ENCODE results near the gene TRIM27.
A peak's percentile ranks its signal among the peaks of the same experiment; 100 is the strongest.
"Not testable (repeated sequence)": the region's sequence is repeated elsewhere in the genome, so short reads cannot be mapped to it uniquely, and the experiment has no call there.

Gene TRIM27, protein sequence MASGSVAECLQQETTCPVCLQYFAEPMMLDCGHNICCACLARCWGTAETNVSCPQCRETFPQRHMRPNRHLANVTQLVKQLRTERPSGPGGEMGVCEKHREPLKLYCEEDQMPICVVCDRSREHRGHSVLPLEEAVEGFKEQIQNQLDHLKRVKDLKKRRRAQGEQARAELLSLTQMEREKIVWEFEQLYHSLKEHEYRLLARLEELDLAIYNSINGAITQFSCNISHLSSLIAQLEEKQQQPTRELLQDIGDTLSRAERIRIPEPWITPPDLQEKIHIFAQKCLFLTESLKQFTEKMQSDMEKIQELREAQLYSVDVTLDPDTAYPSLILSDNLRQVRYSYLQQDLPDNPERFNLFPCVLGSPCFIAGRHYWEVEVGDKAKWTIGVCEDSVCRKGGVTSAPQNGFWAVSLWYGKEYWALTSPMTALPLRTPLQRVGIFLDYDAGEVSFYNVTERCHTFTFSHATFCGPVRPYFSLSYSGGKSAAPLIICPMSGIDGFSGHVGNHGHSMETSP

DNA sequence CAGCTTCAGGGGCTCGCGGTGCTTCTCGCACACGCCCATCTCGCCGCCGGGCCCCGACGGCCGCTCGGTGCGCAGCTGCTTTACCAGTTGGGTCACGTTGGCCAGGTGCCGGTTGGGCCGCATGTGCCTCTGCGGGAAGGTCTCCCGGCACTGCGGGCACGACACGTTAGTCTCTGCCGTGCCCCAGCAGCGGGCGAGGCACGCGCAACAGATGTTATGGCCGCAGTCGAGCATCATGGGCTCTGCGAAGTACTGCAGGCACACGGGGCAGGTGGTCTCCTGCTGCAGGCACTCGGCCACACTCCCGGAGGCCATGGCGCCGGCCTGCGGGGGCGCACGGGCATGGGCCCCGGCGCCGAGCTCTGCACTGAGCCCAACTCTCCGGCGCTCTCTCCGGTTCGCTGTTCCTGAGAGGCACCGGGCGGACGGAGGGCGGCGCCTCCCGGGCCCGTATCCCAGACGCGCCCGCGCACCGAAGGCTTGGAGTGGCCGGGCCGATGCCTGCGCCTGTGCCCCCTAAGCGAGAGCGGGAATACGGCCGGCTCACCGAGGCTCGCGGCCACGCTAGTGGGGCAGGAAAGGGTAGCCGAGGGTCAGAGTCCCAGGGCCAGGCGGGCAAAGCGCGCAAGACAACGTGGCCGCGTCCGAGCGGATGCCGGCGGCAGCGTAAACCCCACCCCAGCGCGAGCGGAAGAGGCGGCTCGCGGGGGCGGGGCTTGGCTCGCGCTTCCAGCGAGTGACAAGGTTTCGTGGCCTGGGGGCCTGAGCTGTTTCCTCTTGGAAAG is at the start of gene TRIM27:
TRIM27 (minus strand) TSS at position 668 of the 785 bp plus-strand sequence; CDS start at position 315, 353 bp downstream.
- DNase-seq: peak; percentile 74 to 96 (median 90)
- intact Hi-C loops (cut with DNase I): no loop called here

DNA sequence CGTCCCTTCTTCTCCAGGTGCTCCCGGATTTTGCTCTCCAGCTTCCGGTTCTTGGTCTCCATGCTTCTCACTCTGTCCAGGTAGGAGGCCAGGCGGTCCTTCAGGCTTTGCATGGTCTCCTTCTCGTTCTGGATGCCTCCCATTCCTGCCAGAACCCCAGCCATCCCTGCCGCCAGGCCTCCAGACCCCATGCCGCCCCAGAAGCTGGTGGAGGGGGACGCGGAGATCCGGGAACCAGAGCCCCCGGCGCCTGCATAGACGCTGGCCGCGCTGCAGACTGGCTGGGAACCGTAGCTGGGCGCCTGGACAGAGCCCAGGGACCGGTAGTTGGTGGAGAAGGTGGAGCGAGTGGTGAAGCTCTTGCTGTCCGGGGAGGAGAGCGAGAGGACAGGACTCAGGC is 46.3 kb upstream of the TRIM27 start:
- DNase-seq; intact Hi-C loops (cut with DNase I): not testable (repeated sequence)

DNA sequence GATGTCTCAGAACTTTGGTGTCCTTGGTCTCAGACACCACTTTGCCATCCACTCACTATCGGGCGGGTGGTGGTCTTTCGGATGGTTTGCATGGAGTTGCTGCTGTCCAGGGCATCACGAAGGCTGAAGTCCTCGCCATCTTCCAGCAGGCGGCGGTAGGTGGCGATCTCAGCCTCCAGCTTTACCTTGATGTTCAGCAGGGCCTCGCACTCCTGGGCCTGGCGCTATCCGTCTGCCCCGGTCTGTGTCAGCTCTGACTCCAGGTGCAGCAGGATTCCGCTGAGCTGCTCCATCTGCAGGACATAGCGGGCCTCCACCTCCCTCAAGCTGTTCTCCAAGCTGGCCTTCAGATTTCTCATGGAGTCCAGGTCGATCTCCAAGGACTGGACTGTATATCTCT is 45.3 kb upstream of the TRIM27 start:
- intact Hi-C loops (cut with DNase I): no loop called here
- no peak for DNase-seq

DNA sequence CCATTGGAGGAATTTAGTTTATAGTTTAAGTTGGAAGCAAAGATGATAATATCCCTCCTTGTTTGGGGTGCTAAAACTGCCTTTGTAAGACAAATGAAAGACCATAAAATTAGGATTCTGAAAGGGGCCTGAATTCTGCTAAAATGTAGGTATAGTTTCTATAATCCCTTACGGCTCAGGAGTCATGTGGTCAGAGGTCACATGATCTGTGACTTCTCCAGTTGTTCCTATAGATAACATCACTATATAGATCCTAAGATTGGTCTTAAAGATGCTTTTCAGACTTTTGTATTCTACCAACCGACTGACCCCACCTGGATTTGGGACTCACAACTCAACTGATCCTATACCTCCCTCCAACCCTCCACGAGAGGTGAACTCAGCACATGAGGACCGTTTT is 44.7 kb upstream of the TRIM27 start:
- intact Hi-C loops (cut with DNase I): no loop called here
- DNase-seq: no peak

DNA sequence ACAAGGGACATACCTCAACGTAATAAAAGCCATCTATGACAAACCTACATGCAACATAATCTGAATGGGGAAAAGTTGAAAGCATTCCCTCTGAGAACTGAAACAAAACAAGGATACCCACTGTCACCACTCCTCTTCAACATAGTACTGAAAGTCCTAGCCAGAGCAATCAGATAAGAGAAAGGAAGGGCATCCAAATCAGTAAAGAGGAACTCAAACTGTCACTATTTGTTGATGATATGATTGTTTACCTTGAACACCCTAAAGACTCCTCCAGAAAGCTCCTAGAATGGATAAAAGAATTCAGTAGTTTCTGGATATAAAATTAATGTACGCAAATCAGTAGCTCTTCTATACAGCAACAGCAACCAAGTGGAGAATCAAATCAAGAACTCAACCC is 41.9 kb upstream of the TRIM27 start:
- intact Hi-C loops (cut with DNase I): no loop called here
- no peak for DNase-seq

DNA sequence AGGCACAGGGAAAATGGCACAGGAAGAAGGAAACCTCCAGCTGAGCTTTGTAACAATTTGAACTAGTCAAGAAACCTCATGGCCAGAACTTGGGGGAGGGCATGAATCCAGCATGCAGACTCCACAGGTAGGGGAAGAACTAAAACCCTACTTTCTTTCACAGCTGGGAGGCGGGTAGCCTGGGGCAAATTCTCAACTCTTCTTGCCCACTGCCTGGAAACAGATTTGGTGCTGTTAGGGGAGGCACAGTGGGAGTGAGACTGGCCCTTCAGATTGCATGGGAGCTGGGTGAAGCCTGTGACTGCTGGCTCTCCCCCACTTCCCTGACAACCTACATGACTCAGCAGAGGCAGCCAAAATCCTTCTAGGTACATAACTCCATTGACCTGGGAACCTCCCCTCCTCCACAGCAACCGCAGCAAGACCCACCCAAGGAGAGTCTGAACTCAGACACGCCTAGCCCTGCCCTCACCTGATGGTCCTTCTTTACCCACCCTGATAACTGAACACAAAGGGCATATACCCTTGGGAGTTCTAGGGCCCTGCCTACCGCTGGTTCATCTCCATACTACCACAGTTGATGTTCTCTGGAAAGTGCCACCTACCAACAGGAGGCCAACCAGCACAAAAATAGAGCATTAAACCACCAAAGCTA is 37.2 kb upstream of the TRIM27 start:
- intact Hi-C loops (cut with DNase I): no loop called here
- no peak for DNase-seq

DNA sequence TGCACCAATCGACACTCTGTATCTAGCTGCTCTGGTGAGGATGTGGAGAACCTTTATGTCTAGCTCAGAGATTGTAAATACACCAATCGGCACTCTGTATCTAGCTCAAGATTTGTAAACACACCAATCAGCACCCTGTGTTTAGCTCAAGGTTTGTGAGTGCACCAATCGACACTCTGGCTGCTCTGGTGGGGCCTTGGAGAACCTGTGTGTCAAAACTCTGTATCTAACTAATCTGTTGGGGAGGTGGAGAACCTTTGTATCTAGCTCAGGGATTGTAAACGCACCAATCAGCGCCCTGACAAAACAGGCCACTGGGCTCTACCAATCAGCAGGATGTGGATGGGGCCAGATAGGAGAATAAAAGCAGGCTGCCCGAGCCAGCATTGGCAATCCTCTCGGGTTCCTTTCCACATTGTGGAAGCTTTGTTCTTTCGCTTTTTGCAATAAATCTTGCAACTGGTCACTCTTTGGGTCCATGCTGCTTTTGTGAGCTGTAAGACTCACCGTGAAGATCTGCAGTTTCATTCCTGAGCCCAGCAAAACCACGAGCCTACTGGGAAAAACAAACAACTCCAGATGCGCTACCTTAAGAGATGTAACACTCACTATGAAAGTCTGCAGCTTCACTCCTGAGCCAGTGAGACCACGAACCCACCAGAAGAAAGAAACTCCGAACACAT is 34.9 kb upstream of the TRIM27 start:
- DNase-seq: not testable (repeated sequence)

DNA sequence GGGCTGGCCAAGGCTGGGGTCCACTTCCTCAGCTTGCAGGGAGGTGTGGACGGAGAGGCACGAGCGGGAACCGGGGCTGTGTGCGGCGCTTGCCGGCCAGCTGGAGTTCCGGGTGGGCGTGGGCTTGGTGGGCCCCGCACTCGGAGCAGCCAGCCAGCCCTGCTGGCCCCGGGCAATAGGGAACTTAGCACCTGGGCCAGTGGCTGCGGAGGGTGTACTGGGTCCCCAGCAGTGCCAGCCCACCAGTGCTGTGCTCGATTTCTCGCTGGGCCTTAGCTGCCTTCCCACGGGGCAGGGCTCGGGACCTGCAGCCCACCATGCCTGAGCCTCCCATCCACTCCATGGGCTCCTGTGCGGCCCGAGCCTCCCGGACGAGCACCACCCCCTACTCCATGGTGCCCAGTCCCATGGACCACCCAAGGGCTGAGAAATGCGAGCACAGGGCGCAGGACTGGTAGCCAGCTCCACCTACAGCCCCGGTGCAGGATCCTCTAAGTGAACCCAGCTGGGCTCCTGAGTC is 34.1 kb upstream of the TRIM27 start:
- DNase-seq; intact Hi-C loops (cut with DNase I): not testable (repeated sequence)

More for the DNA sequence above, 34.9 kb upstream of the TRIM27 start:
- intact Hi-C loops (cut with DNase I): not testable (repeated sequence)

DNA sequence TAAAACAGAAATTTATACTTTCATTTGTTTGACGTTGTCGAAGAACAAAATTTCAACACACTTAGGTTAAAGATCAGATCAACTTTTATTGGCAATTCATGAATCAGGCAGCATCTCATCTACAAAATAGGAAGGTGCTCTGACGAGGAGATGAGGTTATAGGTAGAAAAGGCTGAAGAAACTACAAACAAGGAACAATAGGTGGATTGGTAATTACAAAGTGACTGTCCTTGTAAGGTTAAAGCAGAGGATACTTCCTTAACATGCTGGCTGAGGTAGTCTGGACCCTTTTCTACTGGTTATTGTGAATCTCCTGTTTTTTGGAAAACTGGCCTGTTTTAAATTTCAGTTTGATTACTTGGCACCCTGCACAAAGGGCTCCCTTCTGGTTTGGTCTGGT is 32.5 kb upstream of the TRIM27 start:
- intact Hi-C loops (cut with DNase I): no loop called here
- no peak for DNase-seq

DNA sequence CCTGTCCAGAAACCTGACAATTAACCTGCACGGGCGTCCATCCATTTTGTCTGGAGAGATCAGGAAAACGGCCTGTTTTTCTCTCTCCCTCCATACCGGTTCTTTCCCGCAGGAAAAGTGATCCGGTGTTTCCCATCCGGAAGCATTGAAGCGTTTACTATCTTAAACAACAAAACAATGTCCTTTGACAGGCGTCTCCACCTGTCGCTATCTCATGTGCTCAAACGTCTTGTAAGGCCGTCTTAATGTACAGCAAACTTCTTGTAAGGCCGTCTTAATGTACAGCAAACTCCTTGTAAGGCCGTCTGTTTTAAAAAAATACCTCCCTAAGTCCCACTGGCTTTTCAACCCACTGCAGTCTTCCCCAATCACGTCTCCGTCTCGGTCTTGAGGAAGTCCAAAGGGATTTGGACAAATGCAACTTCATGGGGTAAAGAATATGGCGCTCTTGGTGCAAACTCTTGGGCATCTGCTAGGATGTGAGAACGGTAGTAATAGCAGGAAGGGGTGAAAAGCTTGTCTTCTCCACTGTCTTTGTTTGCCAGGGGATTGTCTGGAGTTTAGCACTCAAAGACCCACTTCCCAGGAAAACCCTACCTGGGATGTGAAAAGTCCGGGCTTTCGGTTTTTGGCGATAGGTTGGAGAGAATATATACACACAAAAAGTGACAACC is 29.9 kb upstream of the TRIM27 start:
- DNase-seq: no peak
- intact Hi-C loops (cut with DNase I): no loop called here

DNA sequence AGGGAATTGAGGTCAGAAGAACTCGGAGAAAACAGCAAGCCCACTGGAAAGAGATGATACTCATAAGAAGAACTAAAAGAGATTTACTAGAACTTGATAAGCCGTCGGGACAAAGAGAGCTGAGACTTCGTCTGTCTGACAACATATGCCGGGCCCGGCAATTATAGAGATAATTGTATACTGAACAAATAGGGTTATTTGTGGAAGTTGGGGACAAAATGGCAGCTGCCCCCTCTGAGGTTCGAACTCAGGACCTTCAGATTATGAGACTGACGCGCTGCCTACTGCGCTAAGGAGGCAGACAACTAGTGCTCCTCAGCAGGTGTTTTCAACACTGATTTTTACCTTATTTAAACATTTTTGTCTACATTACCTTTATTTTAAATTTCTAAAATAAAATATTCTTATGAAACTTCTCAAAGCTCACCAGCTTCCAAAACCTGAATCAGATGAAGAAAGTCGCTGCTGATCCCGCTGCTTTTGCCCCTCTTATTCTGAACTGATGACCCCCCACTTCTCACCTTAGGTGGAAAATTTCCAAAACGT is 29.3 kb upstream of the TRIM27 start:
- intact Hi-C loops (cut with DNase I): no loop called here
- peak in 35 of 42 donors; percentile 19 to 82 (median 50) for DNase-seq

DNA sequence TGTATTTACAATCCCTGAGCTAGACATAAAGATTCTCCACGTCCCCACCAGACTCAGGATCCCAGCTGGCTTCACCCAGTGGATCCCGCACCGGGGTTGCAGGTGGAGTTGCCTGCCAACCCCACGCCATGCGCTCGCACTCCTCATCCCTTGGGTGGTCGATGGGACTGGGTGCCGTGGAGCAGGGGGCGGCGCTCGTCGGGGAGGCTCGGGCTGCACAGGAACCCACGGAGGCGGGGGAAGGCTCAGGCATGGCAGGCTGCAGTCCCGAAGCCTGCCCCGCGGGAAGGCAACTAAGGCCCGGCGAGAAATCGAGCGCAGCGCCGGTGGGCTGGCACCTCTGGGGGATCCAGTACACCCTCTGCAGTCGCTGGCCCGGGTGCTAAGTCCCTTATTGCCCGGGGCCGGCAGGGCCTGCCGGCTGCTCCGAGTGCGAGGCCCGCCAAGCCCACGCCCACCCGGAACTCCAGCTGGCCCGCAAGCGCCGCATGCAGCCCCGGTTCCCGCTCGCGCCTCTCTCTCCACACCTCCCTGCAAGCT is 25.9 kb upstream of the TRIM27 start:
- DNase-seq; intact Hi-C loops (cut with DNase I): not testable (repeated sequence)

DNA sequence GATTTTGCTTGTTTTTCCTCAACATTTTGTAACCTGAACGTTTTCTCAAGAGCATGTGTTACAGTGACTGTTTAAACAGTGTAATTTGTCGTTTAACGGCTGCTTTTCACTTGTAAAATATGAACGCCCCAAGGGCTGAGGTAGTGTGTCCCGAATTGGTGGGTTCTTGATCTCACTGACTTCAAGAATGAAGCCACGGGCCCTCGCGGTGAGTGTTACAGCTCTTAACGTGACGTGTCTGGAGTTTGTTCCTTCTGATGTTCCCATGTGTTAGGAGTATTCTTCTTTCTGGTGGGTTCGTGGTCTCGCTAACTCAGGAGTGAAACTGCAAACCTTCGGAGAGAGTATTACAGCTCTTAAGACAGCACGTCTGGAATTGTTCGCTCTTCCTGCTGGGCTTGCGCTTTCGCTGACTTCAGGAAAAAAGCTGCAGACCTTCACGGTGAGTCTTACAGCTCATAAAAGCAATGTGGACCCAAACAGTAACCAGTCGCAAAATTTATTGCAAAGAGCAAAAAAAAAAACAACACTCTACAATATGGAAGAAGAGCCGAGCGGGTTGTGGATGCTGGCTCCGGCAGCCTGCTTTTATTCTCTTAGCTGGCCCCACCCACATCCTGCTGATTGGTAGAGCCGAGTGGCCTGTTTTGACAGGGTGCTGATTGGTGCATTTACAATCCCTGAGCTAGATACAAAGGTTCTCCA is 25.1 kb upstream of the TRIM27 start:
- no peak for DNase-seq
- intact Hi-C loops (cut with DNase I): no loop called here

DNA sequence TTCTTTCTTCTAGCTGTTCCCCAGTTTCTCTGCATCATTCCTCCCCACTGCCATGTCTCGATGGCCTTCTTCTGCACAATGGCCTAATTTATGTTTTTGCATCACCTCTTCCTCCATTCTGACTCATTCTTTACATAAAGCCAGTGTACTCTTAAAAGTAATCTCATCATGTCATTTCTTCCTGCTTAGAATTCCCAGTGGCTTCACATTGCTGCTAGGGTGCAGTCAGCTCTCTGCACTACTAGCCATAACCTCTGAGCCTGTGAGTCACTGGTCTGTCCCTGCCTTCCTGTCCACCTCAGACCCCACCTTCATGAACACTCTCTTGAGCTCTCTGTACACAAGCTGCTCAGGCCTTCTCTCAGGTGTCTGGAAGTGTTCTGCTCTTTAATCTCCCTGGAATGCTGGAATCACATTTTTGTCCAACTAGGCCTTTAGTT is 24.1 kb upstream of the TRIM27 start:
- intact Hi-C loops (cut with DNase I): no loop called here
- DNase-seq: no peak

DNA sequence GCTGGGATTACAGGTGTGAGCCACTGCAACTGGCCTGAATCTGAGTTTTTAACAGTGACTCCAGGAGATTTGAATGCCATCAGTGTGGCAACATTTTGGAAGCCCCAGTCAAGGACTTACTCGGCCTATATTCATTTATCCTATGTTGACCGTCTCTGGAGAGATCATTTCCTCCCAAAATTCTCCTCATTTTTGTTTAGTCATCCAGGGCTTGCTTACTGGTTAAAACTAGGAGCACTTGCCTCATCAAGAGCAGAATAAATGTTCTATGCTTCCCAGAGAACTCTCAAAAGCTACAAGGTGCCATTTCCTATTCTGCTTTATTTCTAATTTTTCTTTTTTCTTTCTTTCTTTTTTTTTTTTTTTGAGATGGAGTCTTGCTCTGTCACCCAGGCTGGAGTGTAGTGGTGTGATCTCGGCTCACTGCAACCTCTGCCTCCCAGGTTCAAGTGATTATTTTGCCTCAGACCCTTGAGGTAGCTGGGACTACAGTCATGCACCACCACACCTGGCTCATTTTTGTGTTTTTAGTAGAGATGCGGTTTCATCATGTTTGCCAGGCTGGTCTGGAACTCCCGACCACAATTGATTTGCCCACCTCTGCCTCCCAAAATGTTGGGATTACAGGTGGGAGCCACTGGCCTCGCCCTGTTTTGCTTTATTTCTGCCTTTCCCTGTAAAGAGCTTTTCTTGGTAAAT is 23.4 kb upstream of the TRIM27 start:
- intact Hi-C loops (cut with DNase I): no loop called here
- no peak for DNase-seq

DNA sequence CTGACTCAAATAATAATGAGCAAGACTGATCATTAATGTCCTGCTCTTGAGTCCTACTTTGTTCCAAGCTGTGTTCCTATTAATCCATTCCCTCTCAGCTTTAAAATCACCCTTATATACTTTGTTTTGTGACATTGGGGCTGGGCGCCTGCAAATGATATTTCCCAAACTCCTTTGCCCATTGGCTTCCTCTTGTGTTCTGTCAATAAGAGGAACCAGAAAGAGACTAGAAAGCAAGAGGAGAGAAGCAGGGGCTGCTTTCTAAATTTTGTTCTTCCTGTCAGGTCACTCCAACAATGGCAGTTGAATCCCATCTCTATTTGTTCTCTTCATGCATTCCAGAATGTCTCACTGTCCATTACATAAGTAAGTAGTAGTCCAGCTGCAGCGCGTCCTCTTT is 21.6 kb upstream of the TRIM27 start:
- no peak for DNase-seq
- intact Hi-C loops (cut with DNase I): no loop called here

All from head of caudate nucleus (tissue), 42 donors.